Measurements from ENCODE around the gene PRTFDC1. TPM values are rescaled to one million over a fixed set of nuclear protein-coding genes. Genes with fewer than 3 reads are reported as not detected.

The PRTFDC1 gene
- total RNA-seq, 2 experiments from 2014 or later: not detected

- ChIA-PET POLR2A (interaction anchor here (0.7 to 1.0 kb wide), 3 partner anchors 8 to 30 kb away, joined by 4 to 6 read pairs (median 5); no protein-coding TSS in a partner anchor), CTCF (ENCODE audit: unreplicated experiment) (no interaction called here)
- Histone ChIP-seq H3K79me2 (ENCODE audit: insufficient read depth, low read depth, low read length) (no peaks in the 10 kb centered on the region), H3K9me3 (ENCODE audit: low read length) (no peaks in the 10 kb centered on the region), H3K27ac (ENCODE audit: low read depth, low read length, poor library complexity, severe bottlenecking) (no peak overlapping the region), H3K9me2 (ENCODE audit: insufficient read depth, low read length) (no peaks in the 10 kb centered on the region), H3K4me2 (ENCODE audit: low read length) (no peak overlapping the region), H3K36me3 (ENCODE audit: insufficient read depth, low read length) (no peaks in the 10 kb centered on the region), H2AFZ (ENCODE audit: low read length) (no peak overlapping the region), H4K20me1 (ENCODE audit: insufficient read depth, low read length) (no peaks in the 10 kb centered on the region), H3K4me1 (ENCODE audit: insufficient read depth, low read length, poor library complexity, severe bottlenecking) (no peaks in the 10 kb centered on the region), H3K4me3 (ENCODE audit: low read depth, low read length, poor library complexity, severe bottlenecking) (no peak overlapping the region)
- intact Hi-C loops (cut with micrococcal nuclease; ENCODE audit: unreplicated experiment): no loop called here
- DNase-seq (ENCODE audit: low spot score): no peak
- no TSS peak for BruUV-seq (replicated peaks)
- TF ChIP-seq CTCF (conservative IDR thresholded peaks at IDR 0.05; ENCODE audit: low read length): no peak
These were observed 85.5 kb downstream of the PRTFDC1 start for GRCh38 chr10:24866604-24867583.

GRCh38 chr10:24865783-24866182, 86.6 kb downstream of the PRTFDC1 start:
- H3K79me2 ChIP-seq (ENCODE audit: insufficient read depth, low read depth, low read length): no peaks in the 10 kb centered on the region
- DNase-seq (ENCODE audit: low spot score): no peak
- CTCF ChIA-PET (ENCODE audit: unreplicated experiment): no interaction called here
- no peaks in the 10 kb centered on the region for H3K9me3 ChIP-seq (ENCODE audit: low read length)
- no peaks in the 10 kb centered on the region for H3K4me1 ChIP-seq (ENCODE audit: insufficient read depth, low read length, poor library complexity, severe bottlenecking)
- no peaks in the 10 kb centered on the region for H3K9me2 ChIP-seq (ENCODE audit: insufficient read depth, low read length)
- TF ChIP-seq EZH2phosphoT487 (IDR thresholded peaks at IDR 0.05; ENCODE audit: borderline replicate concordance, low read depth, low read length) (no peak), CTCF (conservative IDR thresholded peaks at IDR 0.05; ENCODE audit: low read length) (no peak)
- H4K20me1 ChIP-seq (ENCODE audit: insufficient read depth, low read length): no peaks in the 10 kb centered on the region
- no peaks in the 10 kb centered on the region for H3K36me3 ChIP-seq (ENCODE audit: insufficient read depth, low read length)
- no TSS peak for BruUV-seq (replicated peaks)
- no peak overlapping the region for H3K27ac ChIP-seq (ENCODE audit: low read depth, low read length, poor library complexity, severe bottlenecking)
- no peak overlapping the region for H2AFZ ChIP-seq (ENCODE audit: low read length)
- H3K4me2 ChIP-seq (ENCODE audit: low read length): no peak overlapping the region
- POLR2A ChIA-PET: interaction anchor here (0.6 to 1.3 kb wide), 2 partner anchors 27 to 374 kb away, joined by 3 read pairs; no protein-coding TSS in a partner anchor
- intact Hi-C loops (cut with micrococcal nuclease; ENCODE audit: unreplicated experiment): no loop called here
- H3K4me3 ChIP-seq (ENCODE audit: low read depth, low read length, poor library complexity, severe bottlenecking): no peak overlapping the region

- Histone ChIP-seq H3K79me2 (ENCODE audit: insufficient read depth, low read depth, low read length) (no peaks in the 10 kb centered on the region), H3K36me3 (ENCODE audit: insufficient read depth, low read length) (no peaks in the 10 kb centered on the region), H3K4me1 (ENCODE audit: insufficient read depth, low read length, poor library complexity, severe bottlenecking) (no peaks in the 10 kb centered on the region), H4K20me1 (ENCODE audit: insufficient read depth, low read length) (no peaks in the 10 kb centered on the region), H3K27ac (ENCODE audit: low read depth, low read length, poor library complexity, severe bottlenecking) (no peak overlapping the region), H3K4me2 (ENCODE audit: low read length) (no peak overlapping the region), H3K9me2 (ENCODE audit: insufficient read depth, low read length) (no peaks in the 10 kb centered on the region), H3K9me3 (ENCODE audit: low read length) (no peaks in the 10 kb centered on the region), H3K4me3 (ENCODE audit: low read depth, low read length, poor library complexity, severe bottlenecking) (no peak overlapping the region), H2AFZ (ENCODE audit: low read length) (no peak overlapping the region)
- ChIA-PET CTCF (ENCODE audit: unreplicated experiment) (no interaction called here), POLR2A (no interaction called here)
- TF ChIP-seq CTCF (conservative IDR thresholded peaks at IDR 0.05; ENCODE audit: low read length): no peak
- TF ChIP-seq EZH2phosphoT487 (IDR thresholded peaks at IDR 0.05; ENCODE audit: borderline replicate concordance, low read depth, low read length): no peak
- intact Hi-C loops (cut with micrococcal nuclease; ENCODE audit: unreplicated experiment): no loop called here
- DNase-seq (ENCODE audit: low spot score): no peak
- no TSS peak for BruUV-seq (replicated peaks)
These were observed 89.8 kb downstream of the PRTFDC1 start for GRCh38 chr10:24862589-24862988.

Measured in OCI-LY7 (cell line).